ENCODE data around the gene CBX2.

Gene CBX2

GRCh38 chr17:79785017-79785899 is 7.3 kb downstream of the CBX2 start:
- no peak overlapping the region for H3K4me3 ChIP-seq (replicated peaks; ENCODE audit: low read depth, low read length)
- no peak for DNase-seq (ENCODE audit: low read depth)
- no peak for TF ChIP-seq CTCF (IDR thresholded peaks at IDR 0.05; ENCODE audit: low read length, missing control alignments)

- DNase-seq (ENCODE audit: low read depth): no peak
- TF ChIP-seq CTCF (IDR thresholded peaks at IDR 0.05; ENCODE audit: low read length, missing control alignments): no peak
- H3K4me3 ChIP-seq (replicated peaks; ENCODE audit: low read depth, low read length): no peak overlapping the region
Observed at GRCh38 chr17:79785900-79786810, 8.2 kb downstream of the CBX2 start.

DNA sequence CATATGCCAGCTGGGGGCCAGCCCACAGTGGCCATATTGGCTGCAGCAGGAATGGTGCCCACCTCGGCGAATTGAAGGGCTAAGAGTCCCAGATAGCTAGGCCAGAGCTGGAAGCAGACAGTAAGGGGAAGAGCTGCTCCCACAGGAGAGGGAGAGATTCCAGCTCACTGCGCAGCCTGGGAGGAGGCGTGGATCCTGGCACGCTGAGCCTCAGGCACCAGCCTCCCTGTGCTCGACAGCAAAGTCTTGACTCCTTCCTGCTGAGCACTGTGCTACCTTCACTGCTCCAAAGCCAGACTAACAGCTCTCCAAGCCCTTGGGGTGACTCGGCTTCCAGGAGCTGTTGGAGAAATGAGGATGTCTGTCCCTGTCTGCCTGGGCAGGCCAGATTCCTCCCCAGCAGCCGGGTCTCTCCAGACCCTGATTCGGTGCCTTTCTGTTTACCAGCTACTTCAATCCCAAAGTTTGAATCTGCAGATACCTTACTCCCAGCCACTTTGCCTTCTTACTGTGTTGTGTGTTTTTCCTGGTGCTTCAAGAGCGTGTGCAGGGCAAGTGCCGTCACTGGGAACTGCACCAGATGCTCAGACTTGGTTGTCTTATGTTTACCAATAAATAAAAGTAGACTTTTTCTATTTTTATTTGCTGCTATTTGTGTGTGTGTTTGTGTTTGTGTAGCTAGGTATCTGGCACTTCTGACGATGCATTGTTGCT is 9.1 kb downstream of the CBX2 start:
- H3K4me3 ChIP-seq (replicated peaks; ENCODE audit: low read depth, low read length): no peak overlapping the region
- DNase-seq (ENCODE audit: low read depth): no peak
- TF ChIP-seq CTCF (IDR thresholded peaks at IDR 0.05; ENCODE audit: low read length, missing control alignments): no peak

GRCh38 chr17:79788455-79788854 is 10.5 kb downstream of the CBX2 start:
- no peak for DNase-seq (ENCODE audit: low read depth)
- no peak overlapping the region for H3K4me3 ChIP-seq (replicated peaks; ENCODE audit: low read depth, low read length)
- TF ChIP-seq CTCF (IDR thresholded peaks at IDR 0.05; ENCODE audit: low read length, missing control alignments): no peak

- H3K4me3 ChIP-seq (replicated peaks; ENCODE audit: low read depth, low read length): no peak overlapping the region
- TF ChIP-seq CTCF (IDR thresholded peaks at IDR 0.05; ENCODE audit: low read length, missing control alignments): no peak
- DNase-seq (ENCODE audit: low read depth): no peak
Observed at GRCh38 chr17:79788989-79789942, 11.3 kb downstream of the CBX2 start.

Measured in fibroblast of pulmonary artery (primary cell).